ENCODE results near the gene NOTCH1. TPM values are rescaled to one million over a fixed set of nuclear protein-coding genes. Genes with fewer than 3 reads are reported as not detected.

NOTCH1 gene
- total RNA-seq, 2 donors from 2014 or later = 49.3 to 99.4 TPM

DNA sequence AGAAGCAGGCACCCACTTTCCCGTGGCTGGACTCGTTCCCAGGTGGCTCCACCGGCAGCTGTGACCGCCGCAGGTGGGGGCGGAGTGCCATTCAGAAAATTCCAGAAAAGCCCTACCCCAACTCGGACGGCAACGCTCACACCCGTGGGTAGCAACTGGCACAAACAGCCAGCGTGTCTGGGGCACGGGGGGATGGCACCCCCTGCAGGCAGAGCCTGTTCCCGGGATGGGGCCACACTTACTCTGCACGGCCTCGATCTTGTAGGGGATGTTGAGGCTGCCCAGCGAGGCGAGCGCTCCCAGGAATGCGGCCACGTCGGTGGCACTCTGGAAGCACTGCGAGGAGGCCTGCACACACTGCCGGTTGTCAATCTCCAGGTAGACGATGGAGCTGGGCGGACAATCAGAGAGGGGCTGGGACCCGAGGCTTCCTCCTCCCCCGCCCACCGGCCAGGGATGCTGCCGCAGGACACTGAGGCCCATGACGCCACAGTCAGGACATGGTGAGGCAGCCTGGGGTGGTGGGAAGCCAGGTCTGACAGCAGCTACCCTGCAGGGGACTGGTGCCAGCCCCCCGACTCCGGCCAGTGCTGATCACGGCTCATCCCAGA, 42.8 kb downstream of the NOTCH1 start:
- intact Hi-C loops (cut with DNase I) = no loop called here
- Histone ChIP-seq H3K36me3 (peaks cover 54% of the 10 kb centered on the region), H3K27me3 (no peaks in the 10 kb centered on the region), H3K4me1 (no peaks in the 10 kb centered on the region), H3K9me3 (no peaks in the 10 kb centered on the region), H3K9ac (ENCODE audit: low read depth in 2 of 2, low read length in 2 of 2) (no peak overlapping the region), H3K27ac (no peak overlapping the region), H3K4me3 (no peak overlapping the region)
- TF ChIP-seq, protein P1, sequence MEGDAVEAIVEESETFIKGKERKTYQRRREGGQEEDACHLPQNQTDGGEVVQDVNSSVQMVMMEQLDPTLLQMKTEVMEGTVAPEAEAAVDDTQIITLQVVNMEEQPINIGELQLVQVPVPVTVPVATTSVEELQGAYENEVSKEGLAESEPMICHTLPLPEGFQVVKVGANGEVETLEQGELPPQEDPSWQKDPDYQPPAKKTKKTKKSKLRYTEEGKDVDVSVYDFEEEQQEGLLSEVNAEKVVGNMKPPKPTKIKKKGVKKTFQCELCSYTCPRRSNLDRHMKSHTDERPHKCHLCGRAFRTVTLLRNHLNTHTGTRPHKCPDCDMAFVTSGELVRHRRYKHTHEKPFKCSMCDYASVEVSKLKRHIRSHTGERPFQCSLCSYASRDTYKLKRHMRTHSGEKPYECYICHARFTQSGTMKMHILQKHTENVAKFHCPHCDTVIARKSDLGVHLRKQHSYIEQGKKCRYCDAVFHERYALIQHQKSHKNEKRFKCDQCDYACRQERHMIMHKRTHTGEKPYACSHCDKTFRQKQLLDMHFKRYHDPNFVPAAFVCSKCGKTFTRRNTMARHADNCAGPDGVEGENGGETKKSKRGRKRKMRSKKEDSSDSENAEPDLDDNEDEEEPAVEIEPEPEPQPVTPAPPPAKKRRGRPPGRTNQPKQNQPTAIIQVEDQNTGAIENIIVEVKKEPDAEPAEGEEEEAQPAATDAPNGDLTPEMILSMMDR (IDR thresholded peaks at IDR 0.05) = no peak
- DNase-seq = no peak

DNA sequence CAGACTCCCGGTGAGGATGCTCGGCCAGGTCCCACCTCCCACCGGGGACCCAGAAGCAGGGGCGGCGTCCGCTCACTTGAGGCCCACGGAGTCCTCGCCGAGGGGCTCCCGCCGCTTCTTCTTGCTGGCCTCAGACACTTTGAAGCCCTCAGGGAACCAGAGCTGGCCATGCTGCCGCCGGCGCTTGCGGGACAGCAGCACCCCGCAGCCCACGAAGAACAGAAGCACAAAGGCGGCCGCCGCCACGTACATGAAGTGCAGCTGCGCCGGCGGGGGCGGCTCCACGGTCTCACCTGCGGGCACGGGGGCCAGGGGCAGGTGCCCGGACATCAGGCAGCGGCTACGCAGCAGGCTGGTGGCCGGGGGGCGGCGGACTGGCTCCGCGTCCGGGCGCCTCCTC, 43.7 kb downstream of the NOTCH1 start:
- Histone ChIP-seq H3K9me3 (no peaks in the 10 kb centered on the region), H3K4me3 (no peak overlapping the region), H3K4me1 (no peaks in the 10 kb centered on the region), H3K9ac (ENCODE audit: low read depth in 2 of 2, low read length in 2 of 2) (no peak overlapping the region), H3K36me3 (peaks cover 46% of the 10 kb centered on the region), H3K27me3 (no peaks in the 10 kb centered on the region), H3K27ac (no peak overlapping the region)
- intact Hi-C loops (cut with DNase I) = no loop called here
- DNase-seq = no peak
- TF ChIP-seq, protein P1 (IDR thresholded peaks at IDR 0.05) = no peak

DNA sequence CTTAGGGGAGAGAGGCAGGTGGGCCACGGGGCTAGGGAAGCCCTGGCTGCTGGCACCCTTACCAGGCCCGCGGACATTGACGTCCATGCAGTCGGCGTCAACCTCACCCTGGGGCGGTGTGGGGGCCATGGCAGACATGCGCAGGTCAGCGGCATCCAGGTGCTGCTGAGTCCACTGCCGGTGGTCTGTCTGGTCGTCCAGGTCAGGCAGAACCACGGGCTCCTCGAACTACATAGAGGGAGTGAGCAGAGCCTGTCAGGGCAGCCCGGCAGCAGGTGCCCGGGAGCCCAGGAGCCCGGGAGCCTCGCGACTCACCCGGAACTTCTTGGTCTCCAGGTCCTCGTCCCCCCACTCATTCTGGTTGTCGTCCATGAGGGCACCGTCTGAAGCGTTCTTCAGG, 44.2 kb downstream of the NOTCH1 start:
- H3K27ac ChIP-seq = no peak overlapping the region
- H3K9ac ChIP-seq (ENCODE audit: low read depth in 2 of 2, low read length in 2 of 2) = no peak overlapping the region
- DNase-seq = no peak
- TF ChIP-seq, protein P1 (IDR thresholded peaks at IDR 0.05) = no peak
- no peaks in the 10 kb centered on the region for H3K4me1 ChIP-seq
- H3K9me3 ChIP-seq = no peaks in the 10 kb centered on the region
- intact Hi-C loops (cut with DNase I) = no loop called here
- H3K36me3 ChIP-seq = peaks cover 44% of the 10 kb centered on the region
- no peaks in the 10 kb centered on the region for H3K27me3 ChIP-seq
- H3K4me3 ChIP-seq = no peak overlapping the region

DNA sequence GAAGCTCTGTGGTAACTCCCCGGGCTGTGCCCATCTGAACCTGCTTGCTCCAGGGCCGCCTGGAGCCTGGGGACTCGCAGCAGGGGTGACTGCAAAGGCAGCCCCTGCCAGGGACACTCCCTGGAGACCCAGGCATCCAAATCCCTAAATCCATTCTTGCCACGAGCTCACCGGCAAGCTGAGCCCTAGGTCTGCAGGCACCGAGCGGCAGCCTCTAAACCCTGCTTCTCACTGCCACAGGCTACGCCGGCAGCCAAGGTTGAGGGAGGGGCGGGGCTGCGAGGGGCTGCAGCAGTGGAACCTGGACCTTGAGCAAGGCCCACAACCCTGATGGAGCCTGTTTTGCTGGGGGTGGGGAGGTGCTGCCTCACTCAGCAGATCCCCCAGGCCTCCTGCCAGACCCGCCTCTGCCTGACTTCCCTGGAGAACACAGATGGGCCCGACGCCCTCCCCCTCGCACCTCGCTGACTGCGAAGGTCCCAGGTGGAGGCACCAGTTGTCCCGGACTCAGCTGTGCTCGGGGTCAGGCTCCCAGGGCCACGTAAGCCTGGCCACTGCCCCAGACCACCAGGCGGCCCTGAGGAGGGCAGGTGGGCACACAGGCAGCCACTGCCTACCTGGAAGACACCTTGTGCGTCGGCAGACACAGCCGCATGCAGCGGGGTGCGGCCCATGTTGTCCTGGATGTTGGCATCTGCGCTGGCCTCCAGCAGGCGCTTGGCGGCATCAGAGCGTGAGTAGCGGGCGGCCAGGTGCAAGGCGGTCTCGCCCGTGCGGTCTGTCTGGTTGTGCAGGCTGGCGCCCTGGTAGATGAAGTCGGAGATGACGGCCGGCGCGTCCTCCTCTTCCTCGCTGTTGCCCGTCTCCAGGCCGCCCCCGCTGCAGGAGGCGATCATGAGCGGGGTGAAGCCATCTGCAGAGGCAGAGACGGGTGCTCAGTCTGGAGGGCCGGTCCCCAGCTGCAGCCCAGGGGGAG, 45.6 kb downstream of the NOTCH1 start:
- TF ChIP-seq, protein P1 (IDR thresholded peaks at IDR 0.05) = no peak
- no peaks in the 10 kb centered on the region for H3K9me3 ChIP-seq
- H3K27ac ChIP-seq = no peak overlapping the region
- H3K27me3 ChIP-seq = no peaks in the 10 kb centered on the region
- intact Hi-C loops (cut with DNase I) = no loop called here
- peaks cover 45% of the 10 kb centered on the region for H3K36me3 ChIP-seq
- H3K9ac ChIP-seq (ENCODE audit: low read depth in 2 of 2, low read length in 2 of 2) = no peak overlapping the region
- no peak overlapping the region for H3K4me3 ChIP-seq
- H3K4me1 ChIP-seq = no peaks in the 10 kb centered on the region
- DNase-seq = no peak

DNA sequence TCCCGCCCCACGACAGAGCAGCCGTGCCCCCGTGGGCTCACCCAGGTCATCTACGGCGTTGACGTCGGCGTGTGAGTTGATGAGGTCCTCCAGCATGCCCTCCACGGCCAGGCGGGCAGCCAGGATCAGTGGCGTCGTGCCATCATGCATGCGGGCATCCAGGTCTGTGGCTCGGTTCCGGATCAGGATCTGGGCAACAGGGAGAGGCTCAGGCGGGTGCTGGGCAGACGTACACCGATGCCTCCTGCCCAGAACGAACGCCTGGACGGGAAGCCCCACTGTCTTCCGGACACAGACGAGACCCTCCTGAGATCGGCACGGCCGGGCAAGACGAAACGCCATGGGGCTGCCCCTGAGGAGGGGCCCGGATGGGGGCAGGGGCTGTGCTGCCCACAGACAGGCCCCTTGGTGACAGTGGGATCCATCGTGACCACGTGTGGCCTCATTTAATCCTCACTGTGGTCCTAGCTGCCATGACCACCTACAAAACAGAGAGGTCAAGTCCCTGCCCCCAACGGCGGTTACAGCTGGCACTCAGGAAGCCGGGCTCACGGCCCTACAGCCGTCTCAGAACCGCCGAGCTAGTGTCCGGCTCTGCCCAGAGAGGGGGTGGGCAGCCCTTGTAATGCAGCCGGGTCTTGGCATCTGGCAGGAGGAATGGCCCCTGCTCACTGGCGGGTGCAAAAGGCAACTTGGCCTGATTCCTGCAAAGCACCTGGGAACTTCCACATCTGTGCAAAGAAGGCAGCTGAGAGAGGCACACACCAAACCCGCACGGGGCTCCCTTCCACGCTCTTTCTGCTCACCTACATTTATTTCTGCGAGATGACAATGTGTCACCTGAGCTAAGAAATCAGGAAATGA, 46.5 kb downstream of the NOTCH1 start:
- Histone ChIP-seq H3K4me3 (no peak overlapping the region), H3K27ac (no peak overlapping the region), H3K9ac (ENCODE audit: low read depth in 2 of 2, low read length in 2 of 2) (no peak overlapping the region), H3K27me3 (no peaks in the 10 kb centered on the region), H3K36me3 (peaks cover 36% of the 10 kb centered on the region), H3K4me1 (no peaks in the 10 kb centered on the region), H3K9me3 (no peaks in the 10 kb centered on the region)
- DNase-seq = no peak
- intact Hi-C loops (cut with DNase I) = no loop called here
- TF ChIP-seq, protein P1 (IDR thresholded peaks at IDR 0.05) = no peak

Measured in colonic mucosa (tissue), 4 donors.